ENCODE data around the gene PPP6C. TPM values are rescaled to one million over a fixed set of nuclear protein-coding genes. Genes with fewer than 3 reads are reported as not detected.
"Not testable (repeated sequence)": the region's sequence is repeated elsewhere in the genome, so short reads cannot be mapped to it uniquely, and the experiment has no call there.

PPP6C gene
- total RNA-seq, 2 donors from 2014 or later, result 38.0 to 41.4 TPM

DNA sequence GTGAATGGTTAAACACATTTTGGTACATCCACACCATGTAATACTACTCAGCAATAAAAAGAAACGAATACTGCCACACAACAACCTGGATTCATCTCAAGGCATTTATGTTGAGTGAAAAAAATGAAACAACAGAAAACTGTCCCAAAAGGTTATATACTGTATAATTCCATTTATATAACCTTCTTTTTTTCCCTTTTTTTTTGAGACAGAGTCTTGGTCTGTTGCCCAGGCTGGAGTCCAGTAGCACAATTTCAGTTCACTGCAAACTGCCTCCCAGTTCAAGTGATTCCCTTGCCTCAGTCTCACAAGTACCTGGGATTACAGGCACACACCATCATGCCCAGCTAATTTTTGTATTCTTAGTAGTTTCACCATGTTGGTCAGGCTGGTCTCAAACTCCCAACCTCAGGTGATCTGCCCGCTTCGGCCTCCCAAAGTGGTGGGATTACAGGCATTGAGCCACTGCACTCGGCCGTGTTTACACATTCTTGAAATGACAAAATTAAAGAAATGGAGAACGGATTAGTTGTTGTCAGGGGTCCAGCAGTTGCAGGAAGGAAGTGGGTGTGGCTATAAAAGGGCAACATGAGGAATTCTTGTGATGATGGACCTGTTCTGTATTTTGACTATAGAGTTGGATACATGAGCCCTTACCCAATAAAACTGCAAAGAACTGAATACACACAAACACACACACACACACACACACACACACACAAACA is 17.4 kb downstream of the PPP6C start:
- H3K27me3 Mint-ChIP-seq (ENCODE audit: low read depth), result no peaks in the 10 kb centered on the region
- H3K9me3 Mint-ChIP-seq, result no peaks in the 10 kb centered on the region
- DNase-seq (no peak), ATAC-seq (replicated peaks in 1 of 2) (no peak)
- peak overlapping the region; percentile 72 for H3K27ac Mint-ChIP-seq
- H3K4me3 Mint-ChIP-seq, result no peak overlapping the region
- peaks cover 0 to 17% of the 10 kb centered on the region in 2 donors for H3K36me3 Mint-ChIP-seq (ENCODE audit: insufficient read depth in 2 of 2)
- peaks cover 30% of the 10 kb centered on the region for H3K4me1 Mint-ChIP-seq (ENCODE audit: low read depth)

DNA sequence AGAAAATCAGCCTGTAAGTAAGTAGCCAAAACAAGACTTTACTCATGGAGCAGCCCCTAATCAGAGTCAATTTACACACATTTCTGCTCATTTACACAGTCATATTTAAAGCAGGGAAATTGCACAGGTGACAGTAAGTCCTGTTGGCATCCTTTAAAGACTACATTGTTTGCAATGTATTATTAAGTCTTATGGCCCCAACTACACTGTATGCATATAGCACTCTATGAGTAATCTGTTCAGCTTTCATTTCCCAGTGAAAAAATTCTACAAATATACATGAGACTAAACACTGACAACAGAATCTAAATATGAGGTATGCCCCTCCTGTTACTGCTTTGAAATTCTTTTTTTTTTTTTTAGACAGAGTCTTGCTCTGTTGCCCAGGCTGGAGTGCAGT is 19.7 kb downstream of the PPP6C start:
- H3K36me3 Mint-ChIP-seq (ENCODE audit: insufficient read depth in 2 of 2), result peaks cover 0 to 14% of the 10 kb centered on the region in 2 donors
- H3K9me3 Mint-ChIP-seq, result no peaks in the 10 kb centered on the region
- no peaks in the 10 kb centered on the region for H3K27me3 Mint-ChIP-seq (ENCODE audit: low read depth)
- H3K27ac Mint-ChIP-seq, result no peak overlapping the region
- no peak overlapping the region for H3K4me3 Mint-ChIP-seq
- H3K4me1 Mint-ChIP-seq (ENCODE audit: low read depth), result peaks cover 23% of the 10 kb centered on the region
- peak in 1 of 2 donors; percentile 53 for ATAC-seq (replicated peaks in 1 of 2)
- DNase-seq, result no peak

DNA sequence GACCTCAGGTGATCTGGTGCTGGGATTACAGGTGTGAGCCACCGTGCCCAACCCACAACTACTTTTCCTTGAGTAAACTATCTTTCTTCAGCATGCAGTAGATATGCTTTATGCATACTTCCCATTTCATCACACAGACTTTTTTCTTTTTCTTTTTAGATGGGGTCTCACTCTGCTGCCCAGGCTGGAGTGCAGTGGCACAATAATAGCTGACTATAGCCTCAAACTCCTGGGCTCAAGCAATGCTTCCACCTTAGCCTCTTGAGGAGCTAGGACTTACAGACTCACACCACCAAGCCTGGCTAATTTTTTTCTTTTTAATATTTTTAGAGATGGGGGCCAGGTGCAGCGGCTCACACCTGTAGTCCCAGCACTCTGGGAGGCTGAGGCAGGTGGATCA is 22.8 kb downstream of the PPP6C start:
- peaks cover 8% of the 10 kb centered on the region for H3K4me1 Mint-ChIP-seq (ENCODE audit: low read depth)
- DNase-seq (no peak), ATAC-seq (replicated peaks in 1 of 2) (no peak)
- no peaks in the 10 kb centered on the region for H3K9me3 Mint-ChIP-seq
- H3K4me3 Mint-ChIP-seq, result no peak overlapping the region
- no peak overlapping the region for H3K27ac Mint-ChIP-seq
- H3K27me3 Mint-ChIP-seq (ENCODE audit: low read depth), result no peaks in the 10 kb centered on the region
- H3K36me3 Mint-ChIP-seq (ENCODE audit: insufficient read depth in 2 of 2), result peaks cover 0 to 16% of the 10 kb centered on the region in 2 donors

DNA sequence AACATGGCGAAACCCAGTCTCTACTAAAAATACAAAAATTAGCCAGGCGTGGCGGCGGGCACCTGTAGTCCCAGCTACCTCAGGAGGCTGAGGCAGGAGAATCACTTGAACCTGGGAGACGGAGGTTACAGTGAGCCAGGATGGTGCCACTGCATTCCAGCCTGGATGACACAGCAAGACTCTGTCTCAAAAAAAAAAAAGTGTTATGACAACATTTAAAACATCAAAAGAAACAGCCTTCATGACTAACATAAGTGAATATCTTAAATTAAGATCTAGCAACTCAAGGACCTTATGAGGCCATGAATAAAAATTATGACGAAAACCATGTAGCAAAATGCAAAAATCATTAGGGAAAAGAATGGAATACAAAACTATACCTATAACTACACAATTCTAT is 26.7 kb downstream of the PPP6C start:
- not testable (repeated sequence) for ATAC-seq (replicated peaks in 1 of 2); DNase-seq; H3K9me3 Mint-ChIP-seq; H3K27me3 Mint-ChIP-seq (ENCODE audit: low read depth); H3K4me3 Mint-ChIP-seq; H3K36me3 Mint-ChIP-seq (ENCODE audit: insufficient read depth in 2 of 2); H3K27ac Mint-ChIP-seq
- peaks cover 16% of the 10 kb centered on the region for H3K4me1 Mint-ChIP-seq (ENCODE audit: low read depth)

DNA sequence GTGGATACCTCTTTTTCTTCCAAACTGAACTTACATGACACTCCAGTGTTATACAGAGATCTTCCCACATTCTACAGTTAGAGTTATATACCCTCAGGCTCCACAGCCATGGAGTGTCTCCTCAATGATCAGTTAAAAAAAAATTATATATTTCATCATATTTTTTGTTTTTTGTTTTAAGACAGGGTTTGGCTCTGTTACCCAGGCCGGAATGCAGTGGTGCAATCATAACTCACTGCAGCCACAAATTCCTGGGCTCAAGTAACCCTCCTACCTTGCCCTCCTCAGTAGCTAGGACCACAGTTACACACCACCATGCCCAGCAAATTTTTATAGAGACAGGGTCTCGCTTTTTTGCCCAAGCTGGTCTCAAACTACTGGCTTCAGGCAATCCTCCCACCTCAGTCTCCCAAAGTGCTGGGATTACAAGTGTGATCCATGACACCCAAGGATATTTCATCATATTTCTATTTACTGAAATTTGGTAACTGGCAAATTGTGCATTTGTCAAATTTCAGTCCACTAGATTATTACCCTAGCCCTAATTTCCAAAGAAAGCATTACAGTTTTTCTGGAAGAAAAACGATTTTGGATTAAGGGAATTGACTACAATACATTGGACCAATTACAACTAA is 28.2 kb downstream of the PPP6C start:
- Mint-ChIP-seq H3K4me1 (ENCODE audit: low read depth) (peaks cover 16% of the 10 kb centered on the region), H3K27ac (peak overlapping the region; percentile 89), H3K9me3 (no peaks in the 10 kb centered on the region), H3K36me3 (ENCODE audit: insufficient read depth in 2 of 2) (peaks cover 0 to 11% of the 10 kb centered on the region in 2 donors), H3K27me3 (ENCODE audit: low read depth) (no peaks in the 10 kb centered on the region), H3K4me3 (no peak overlapping the region)
- no peak for ATAC-seq (replicated peaks in 1 of 2)
- no peak for DNase-seq

DNA sequence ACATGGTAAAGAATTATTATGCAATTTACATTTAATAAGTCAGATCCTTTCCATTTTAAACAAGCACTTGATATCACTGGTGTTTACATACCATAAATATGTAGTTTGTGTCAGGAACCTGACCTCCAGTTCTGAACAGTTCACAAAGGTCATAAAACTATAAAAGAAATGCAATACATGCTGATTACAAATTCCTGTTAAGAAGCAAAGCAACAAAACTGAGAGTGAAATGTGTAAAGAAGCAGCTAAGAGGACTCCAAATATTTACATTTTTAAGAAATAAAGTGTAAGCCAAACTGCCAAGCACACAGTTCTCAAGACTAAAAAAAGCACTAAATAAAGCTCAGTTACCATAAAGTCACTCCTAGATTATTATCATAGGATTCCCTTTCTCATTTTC is 28.9 kb downstream of the PPP6C start:
- DNase-seq, result no peak
- no peaks in the 10 kb centered on the region for H3K9me3 Mint-ChIP-seq
- no peak for ATAC-seq (replicated peaks in 1 of 2)
- H3K36me3 Mint-ChIP-seq (ENCODE audit: insufficient read depth in 2 of 2), result peaks cover 0 to 11% of the 10 kb centered on the region in 2 donors
- peak overlapping the region; percentile 89 for H3K27ac Mint-ChIP-seq
- H3K27me3 Mint-ChIP-seq (ENCODE audit: low read depth), result no peaks in the 10 kb centered on the region
- peaks cover 16% of the 10 kb centered on the region for H3K4me1 Mint-ChIP-seq (ENCODE audit: low read depth)
- H3K4me3 Mint-ChIP-seq, result no peak overlapping the region

DNA sequence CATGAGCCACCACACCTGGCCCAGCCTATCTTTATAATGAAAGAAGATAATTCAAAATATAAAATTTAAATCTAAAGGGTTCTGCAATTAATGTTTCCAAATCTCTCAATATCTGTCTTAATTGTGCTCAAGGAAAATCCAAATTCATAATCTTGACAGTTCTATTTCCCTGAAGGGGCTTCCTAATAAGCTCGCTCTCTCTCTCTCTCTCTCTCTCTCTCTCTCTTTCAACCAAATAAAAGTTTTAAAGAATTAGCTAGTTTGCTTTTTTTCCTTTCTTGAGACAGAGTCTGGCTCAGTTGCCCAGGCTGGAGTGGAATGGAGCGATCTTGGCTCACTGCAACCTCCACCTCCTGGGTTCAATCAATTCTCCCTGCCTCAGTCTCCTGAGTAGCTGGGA is 33.1 kb downstream of the PPP6C start:
- H3K36me3 Mint-ChIP-seq (ENCODE audit: insufficient read depth in 2 of 2), result peaks cover 0 to 16% of the 10 kb centered on the region in 2 donors
- ATAC-seq (replicated peaks in 1 of 2), result no peak
- no peak overlapping the region for H3K4me3 Mint-ChIP-seq
- no peak for DNase-seq
- peaks cover 7% of the 10 kb centered on the region for H3K4me1 Mint-ChIP-seq (ENCODE audit: low read depth)
- H3K27me3 Mint-ChIP-seq (ENCODE audit: low read depth), result no peaks in the 10 kb centered on the region
- no peaks in the 10 kb centered on the region for H3K9me3 Mint-ChIP-seq
- H3K27ac Mint-ChIP-seq, result no peak overlapping the region

DNA sequence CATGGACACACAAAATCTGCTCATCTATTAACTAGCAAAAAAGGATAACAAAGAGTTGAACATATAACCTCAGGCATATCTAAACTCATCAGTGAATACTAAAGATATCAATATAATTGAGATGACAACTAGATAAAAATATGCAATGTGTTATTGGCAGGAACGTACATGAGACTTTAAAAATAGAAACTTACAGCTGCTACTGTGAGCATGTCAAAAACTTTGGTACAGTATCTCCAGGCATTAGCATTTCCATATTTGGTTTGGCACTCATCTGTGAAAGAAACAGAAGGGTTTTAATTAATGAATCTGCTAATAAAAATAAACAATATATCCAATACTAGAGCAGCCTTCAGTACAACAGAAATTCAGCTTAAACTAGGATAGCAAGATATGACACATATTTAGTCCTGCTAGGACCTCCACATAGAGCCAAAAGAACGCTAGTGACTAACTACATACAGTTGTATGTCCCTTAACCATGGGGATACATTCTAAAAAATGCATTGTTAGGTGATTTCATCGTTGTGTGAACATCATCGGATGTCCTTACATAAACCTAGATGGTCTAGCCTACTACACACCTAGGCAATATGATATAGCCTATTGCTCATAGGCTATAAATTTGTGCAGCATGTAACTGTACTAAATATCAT is 35.8 kb downstream of the PPP6C start:
- ATAC-seq (replicated peaks in 1 of 2) (no peak), DNase-seq (no peak)
- H3K9me3 Mint-ChIP-seq, result no peaks in the 10 kb centered on the region
- H3K27ac Mint-ChIP-seq, result no peak overlapping the region
- no peaks in the 10 kb centered on the region for H3K4me1 Mint-ChIP-seq (ENCODE audit: low read depth)
- H3K4me3 Mint-ChIP-seq, result no peak overlapping the region
- H3K36me3 Mint-ChIP-seq (ENCODE audit: insufficient read depth in 2 of 2), result peaks cover 0 to 19% of the 10 kb centered on the region in 2 donors
- no peaks in the 10 kb centered on the region for H3K27me3 Mint-ChIP-seq (ENCODE audit: low read depth)

DNA sequence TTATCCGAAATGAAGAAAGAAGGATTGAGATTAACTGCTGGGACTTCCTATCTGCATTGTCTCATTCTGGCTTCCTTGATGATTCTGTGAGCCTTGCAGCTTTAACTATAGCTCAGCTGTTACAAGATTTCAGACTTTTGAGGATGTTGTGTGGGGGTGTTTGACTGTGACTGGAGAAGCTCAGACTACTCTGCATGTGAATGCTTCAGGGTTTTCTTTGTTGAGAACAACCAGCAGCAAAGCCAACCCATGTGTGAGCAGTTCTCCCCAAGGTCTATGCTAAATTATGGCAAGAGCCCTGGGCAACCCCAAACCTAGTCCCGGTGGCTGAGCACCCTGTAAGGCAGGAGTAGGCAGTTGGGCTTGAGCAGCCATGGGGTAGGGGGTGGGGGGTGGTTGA is 37.9 kb downstream of the PPP6C start:
- Mint-ChIP-seq H3K4me1 (ENCODE audit: low read depth) (peaks cover 3% of the 10 kb centered on the region), H3K4me3 (no peak overlapping the region), H3K27ac (no peak overlapping the region), H3K9me3 (no peaks in the 10 kb centered on the region), H3K36me3 (ENCODE audit: insufficient read depth in 2 of 2) (peaks cover 0 to 13% of the 10 kb centered on the region in 2 donors), H3K27me3 (ENCODE audit: low read depth) (no peaks in the 10 kb centered on the region)
- DNase-seq, result no peak
- ATAC-seq (replicated peaks in 1 of 2), result no peak

DNA sequence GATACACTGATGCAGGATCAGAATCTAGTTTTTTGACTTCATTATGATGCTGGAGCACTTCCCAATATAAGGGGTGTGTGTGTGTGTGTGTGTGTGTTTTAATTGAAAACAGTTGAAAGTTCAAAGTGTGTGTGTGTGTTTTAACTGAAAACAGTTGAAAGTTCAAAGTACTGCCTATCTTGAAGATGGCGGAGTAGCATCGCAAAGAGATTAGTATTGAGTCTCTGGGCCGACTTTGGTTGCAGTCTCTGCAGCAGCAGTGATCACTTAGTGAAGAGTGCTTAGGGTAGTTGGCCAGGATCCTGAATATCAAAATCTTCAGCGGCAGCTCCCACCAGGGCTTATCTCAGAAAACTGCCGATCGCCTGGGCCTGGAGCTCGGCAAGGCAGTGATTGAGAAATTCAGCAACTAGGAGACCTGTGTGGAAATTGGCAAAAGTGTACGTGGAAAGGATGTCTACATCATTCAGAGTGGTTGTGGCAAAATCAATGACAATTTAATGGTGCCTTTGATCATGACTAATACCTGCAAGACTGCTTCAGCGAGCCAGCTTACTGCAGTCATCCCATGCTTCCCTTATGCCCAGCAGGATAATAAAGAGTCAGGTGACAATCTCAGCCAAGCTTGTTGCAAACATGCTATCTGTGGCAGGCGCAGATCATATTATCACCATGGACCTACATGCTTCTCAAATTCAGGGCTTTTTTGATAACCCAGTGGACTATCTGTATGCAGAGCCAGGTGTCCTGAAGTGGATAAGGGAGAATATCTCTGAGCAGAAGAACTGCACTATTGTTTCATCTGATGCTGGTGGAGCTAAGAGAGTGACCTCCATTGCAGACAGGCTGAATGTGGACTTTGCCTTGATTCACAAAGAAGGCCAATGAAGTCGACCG is 39.0 kb downstream of the PPP6C start:
- peaks cover 0 to 12% of the 10 kb centered on the region in 2 donors for H3K36me3 Mint-ChIP-seq (ENCODE audit: insufficient read depth in 2 of 2)
- H3K27me3 Mint-ChIP-seq (ENCODE audit: low read depth), result no peaks in the 10 kb centered on the region
- no peak overlapping the region for H3K27ac Mint-ChIP-seq
- peaks cover 10% of the 10 kb centered on the region for H3K4me1 Mint-ChIP-seq (ENCODE audit: low read depth)
- H3K4me3 Mint-ChIP-seq, result no peak overlapping the region
- DNase-seq (no peak), ATAC-seq (replicated peaks in 1 of 2) (no peak)
- no peaks in the 10 kb centered on the region for H3K9me3 Mint-ChIP-seq

DNA sequence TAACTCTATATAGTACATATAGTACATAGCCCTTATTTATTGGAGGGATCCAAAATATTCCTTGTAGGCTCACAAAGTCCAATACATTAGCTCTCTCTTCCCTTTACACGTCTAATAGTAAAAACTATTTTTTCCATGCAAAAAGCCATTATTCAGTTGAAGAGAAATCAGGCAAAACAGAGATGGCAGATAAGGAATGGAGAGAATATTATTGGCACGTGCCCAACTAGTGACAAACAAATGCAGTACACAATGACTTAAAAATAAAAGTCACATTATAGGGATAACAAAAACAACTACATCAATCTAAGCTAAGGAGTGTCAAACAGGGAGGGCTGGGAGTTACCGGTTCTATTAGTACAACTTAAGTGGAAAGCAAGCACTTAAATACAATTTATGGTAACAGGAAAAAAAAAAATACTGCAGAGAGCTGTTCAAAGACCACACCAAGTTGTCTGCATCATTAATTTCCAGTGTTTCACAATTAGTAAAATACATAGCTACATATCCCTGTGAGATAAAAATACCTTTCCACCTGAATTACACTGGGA is 42.1 kb downstream of the PPP6C start:
- Mint-ChIP-seq H3K27ac (peak overlapping the region; percentile 38), H3K4me3 (no peak overlapping the region), H3K36me3 (ENCODE audit: insufficient read depth in 2 of 2) (peaks cover 3 to 6% of the 10 kb centered on the region in 2 donors), H3K27me3 (ENCODE audit: low read depth) (no peaks in the 10 kb centered on the region), H3K4me1 (ENCODE audit: low read depth) (peaks cover 20% of the 10 kb centered on the region), H3K9me3 (no peaks in the 10 kb centered on the region)
- DNase-seq (no peak), ATAC-seq (replicated peaks in 1 of 2) (no peak)

DNA sequence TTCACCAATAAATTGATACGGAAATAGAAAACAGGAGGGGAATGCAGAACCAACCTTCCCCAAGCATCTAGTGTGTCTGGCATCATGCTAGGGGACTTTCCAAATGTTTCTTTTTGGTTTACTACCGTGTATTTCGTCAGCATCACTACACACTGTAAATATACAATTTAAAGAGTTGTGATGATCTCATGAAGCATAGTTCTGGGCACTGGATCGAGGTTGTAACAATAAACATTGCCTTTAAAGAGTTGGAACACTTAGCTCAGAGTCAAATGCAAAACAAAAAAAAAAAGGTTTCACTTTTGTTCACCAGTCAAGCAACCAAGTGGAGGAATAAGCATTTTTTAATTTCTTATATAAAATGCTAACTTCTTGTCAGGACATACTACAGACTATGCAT is 43.4 kb downstream of the PPP6C start:
- Mint-ChIP-seq H3K27ac (peak overlapping the region; percentile 85), H3K36me3 (ENCODE audit: insufficient read depth in 2 of 2) (peaks cover 4 to 7% of the 10 kb centered on the region in 2 donors), H3K9me3 (no peaks in the 10 kb centered on the region), H3K4me1 (ENCODE audit: low read depth) (peaks cover 29% of the 10 kb centered on the region), H3K4me3 (peak overlapping the region in 1 of 2 donors; percentile 33), H3K27me3 (ENCODE audit: low read depth) (no peaks in the 10 kb centered on the region)
- ATAC-seq (replicated peaks in 1 of 2), result peak in 1 of 2 donors; percentile 6
- DNase-seq, result no peak

Data from activated T-cell treated with anti-CD3 and anti-CD28 coated beads, Interleukin-2, amount 50 U/mL, for 72 hours (primary cell).